IPS-15b (cell line): ENCODE results near the gene PCMT1.

Experiments used
- H3K27me3 ChIP-seq: one replicate; pipeline ENCODE4 v1.6.1; 2013; ENCODE audit warnings: low read length; ENCODE audit not compliant: control insufficient read depth, insufficient read depth
- H3K36me3 ChIP-seq: one replicate; pipeline ENCODE4 v1.6.1; 2013; ENCODE audit warnings: low read length; ENCODE audit not compliant: control insufficient read depth, insufficient read depth
- H3K4me1 ChIP-seq: one replicate; pipeline ENCODE4 v1.6.1; 2013; ENCODE audit warnings: mild to moderate bottlenecking, low read length; ENCODE audit not compliant: control insufficient read depth, insufficient read depth
- H3K4me3 ChIP-seq: one replicate; pipeline ENCODE4 v1.5.1; 2013; ENCODE audit warnings: low read depth, low read length
- H3K9ac ChIP-seq: one replicate; pipeline ENCODE4 v1.6.1; 2013; ENCODE audit warnings: low read depth, mild to moderate bottlenecking, low read length
- H3K9me3 ChIP-seq: one replicate; pipeline ENCODE4 v1.6.1; 2013; ENCODE audit warnings: mild to moderate bottlenecking, low read length; ENCODE audit not compliant: control insufficient read depth, insufficient read depth

The PCMT1 gene

DNA sequence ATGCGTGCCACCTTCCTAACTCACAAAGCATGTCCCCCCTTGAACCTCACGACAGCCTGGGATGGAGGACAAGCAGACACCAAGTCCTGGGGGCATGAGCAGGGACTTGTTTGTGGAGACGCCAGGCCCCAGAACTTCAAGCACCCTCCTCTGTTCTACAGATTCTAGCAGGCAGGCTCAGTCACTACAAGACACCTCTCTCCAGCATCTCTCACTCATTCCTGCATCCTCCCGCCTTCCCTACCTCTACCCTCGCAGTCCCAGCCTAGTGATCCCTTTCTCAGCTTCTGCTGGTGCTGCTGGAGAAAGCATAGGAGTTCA, 110.9 kb downstream of the PCMT1 start:
- H3K9me3 ChIP-seq = no peaks in the 10 kb centered on the region
- H3K4me3 ChIP-seq = no peak overlapping the region
- H3K27me3 ChIP-seq = peaks cover 20% of the 10 kb centered on the region
- peaks cover 6% of the 10 kb centered on the region for H3K4me1 ChIP-seq
- H3K36me3 ChIP-seq = no peaks in the 10 kb centered on the region
- H3K9ac ChIP-seq = no peak overlapping the region
